GM12878 (cell line): ENCODE data around the gene FGF10.

Experiments
- EZH2 ChIP-seq: IDR thresholded peaks from 2 replicates; pipeline ENCODE4 v1.6.1; 2012; ENCODE audit warnings: low read depth, mild to moderate bottlenecking, control low read depth, inconsistent platforms, low read length, borderline replicate concordance; ENCODE audit not compliant: control insufficient read depth
- MYC ChIP-seq: IDR thresholded peaks from 2 replicates; pipeline ENCODE4 v1.6.1; 2011; ENCODE audit warnings: mild to moderate bottlenecking, low read length, moderate library complexity, inconsistent platforms; ENCODE audit not compliant: insufficient read depth, insufficient replicate concordance, insufficient read length, severe bottlenecking
- POLR2AphosphoS5 ChIP-seq: IDR thresholded peaks from 2 replicates; pipeline ENCODE4 v1.6.1; 2011; ENCODE audit warnings: mild to moderate bottlenecking, low read length, inconsistent platforms
- TF ChIP-seq, protein P1 (sequence below), 3 experiments: IDR thresholded peaks in 2 of 3; conservative IDR thresholded peaks in 1 of 3; 2 replicates each; pipeline ENCODE4 v1.5.1; 2011; ENCODE audit warnings: low read depth in 3 of 3, low read length in 3 of 3, mild to moderate bottlenecking in 3 of 3, control low read depth in 2 of 3, moderate library complexity in 2 of 3, inconsistent platforms in 1 of 3, mixed read lengths in 1 of 3; ENCODE audit not compliant: control insufficient read depth in 2 of 3, insufficient read depth in 1 of 3; ENCODE audit errors: extremely low read depth in 1 of 3

DNA sequence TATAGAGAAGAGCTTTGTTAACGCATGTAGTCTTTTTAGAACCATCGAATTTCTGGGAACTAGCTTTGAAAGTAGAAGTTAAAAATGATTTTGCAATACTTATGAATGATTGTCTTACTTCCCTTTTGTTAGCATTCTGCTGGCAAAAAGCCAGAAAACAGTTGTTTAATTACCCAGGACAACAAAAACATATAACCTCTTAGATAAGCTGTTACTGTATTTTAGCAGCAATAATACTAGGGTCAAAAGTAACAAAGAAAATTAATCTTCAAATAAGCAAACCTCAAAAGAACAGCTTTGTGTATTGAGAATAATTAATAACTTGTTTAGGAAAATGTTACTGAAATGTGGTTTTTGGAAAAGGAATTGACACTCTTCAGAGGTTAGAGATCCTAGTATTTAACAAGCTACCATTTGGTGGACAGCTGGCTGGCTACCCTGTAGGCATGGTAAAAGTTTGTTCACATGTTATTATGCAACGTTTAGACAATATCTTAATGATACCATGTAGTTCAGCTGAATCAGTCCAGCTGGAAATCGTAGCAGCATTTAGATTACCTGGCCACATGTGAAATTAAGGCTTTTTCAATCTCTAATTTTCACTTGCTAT is 3.8 kb downstream of the FGF10 start:
- no peak for TF ChIP-seq MYC
- TF ChIP-seq POLR2AphosphoS5, result no peak
- TF ChIP-seq EZH2, result no peak
- TF ChIP-seq, protein P1, sequence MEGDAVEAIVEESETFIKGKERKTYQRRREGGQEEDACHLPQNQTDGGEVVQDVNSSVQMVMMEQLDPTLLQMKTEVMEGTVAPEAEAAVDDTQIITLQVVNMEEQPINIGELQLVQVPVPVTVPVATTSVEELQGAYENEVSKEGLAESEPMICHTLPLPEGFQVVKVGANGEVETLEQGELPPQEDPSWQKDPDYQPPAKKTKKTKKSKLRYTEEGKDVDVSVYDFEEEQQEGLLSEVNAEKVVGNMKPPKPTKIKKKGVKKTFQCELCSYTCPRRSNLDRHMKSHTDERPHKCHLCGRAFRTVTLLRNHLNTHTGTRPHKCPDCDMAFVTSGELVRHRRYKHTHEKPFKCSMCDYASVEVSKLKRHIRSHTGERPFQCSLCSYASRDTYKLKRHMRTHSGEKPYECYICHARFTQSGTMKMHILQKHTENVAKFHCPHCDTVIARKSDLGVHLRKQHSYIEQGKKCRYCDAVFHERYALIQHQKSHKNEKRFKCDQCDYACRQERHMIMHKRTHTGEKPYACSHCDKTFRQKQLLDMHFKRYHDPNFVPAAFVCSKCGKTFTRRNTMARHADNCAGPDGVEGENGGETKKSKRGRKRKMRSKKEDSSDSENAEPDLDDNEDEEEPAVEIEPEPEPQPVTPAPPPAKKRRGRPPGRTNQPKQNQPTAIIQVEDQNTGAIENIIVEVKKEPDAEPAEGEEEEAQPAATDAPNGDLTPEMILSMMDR (IDR thresholded peaks at IDR 0.05 in 2 of 3, conservative IDR thresholded peaks at IDR 0.05 in 1 of 3; ENCODE audit: control insufficient read depth in 2 of 3, extremely low read depth in 1 of 3, insufficient read depth in 1 of 3, low read depth in 3 of 3, low read length in 3 of 3), result no peak
